GM21737 (cell line): Measurements from ENCODE around the gene ST8SIA4.

ENCODE experiments used
- ATAC-seq: cut with Tn5 transposase; IDR thresholded peaks from one replicate; pipeline ENCODE4 v1.9.1; 2021; ENCODE audit warnings: mild to moderate bottlenecking, moderate library complexity; ENCODE audit not compliant: unreplicated experiment

Gene ST8SIA4

GRCh38 chr5:100872408-100873190 lies 30.5 kb downstream of the ST8SIA4 start:
- peak; percentile 50 for ATAC-seq

GRCh38 chr5:100867039-100867562 lies 36.0 kb downstream of the ST8SIA4 start:
- no peak for ATAC-seq

GRCh38 chr5:100864931-100865330 lies 38.2 kb downstream of the ST8SIA4 start:
- ATAC-seq = no peak

GRCh38 chr5:100863739-100864138 lies 39.3 kb downstream of the ST8SIA4 start:
- ATAC-seq = no peak

GRCh38 chr5:100861148-100861547 lies 41.9 kb downstream of the ST8SIA4 start:
- ATAC-seq = no peak

- ATAC-seq = no peak
These were observed 42.7 kb downstream of the ST8SIA4 start for GRCh38 chr5:100860407-100860806.

GRCh38 chr5:100858987-100859545 lies 44.0 kb downstream of the ST8SIA4 start:
- no peak for ATAC-seq

GRCh38 chr5:100856462-100856861 lies 46.6 kb downstream of the ST8SIA4 start:
- ATAC-seq = no peak

- no peak for ATAC-seq
These were observed 47.1 kb downstream of the ST8SIA4 start for GRCh38 chr5:100855937-100856430.

GRCh38 chr5:100855295-100855694 lies 47.8 kb downstream of the ST8SIA4 start:
- ATAC-seq = no peak

GRCh38 chr5:100854591-100854990 lies 48.5 kb downstream of the ST8SIA4 start:
- ATAC-seq = no peak

- no peak for ATAC-seq
These were observed 49.5 kb downstream of the ST8SIA4 start for GRCh38 chr5:100853582-100853981.

GRCh38 chr5:100852988-100853449 lies 50.1 kb downstream of the ST8SIA4 start:
- peak; percentile 94 for ATAC-seq

GRCh38 chr5:100852051-100852450 lies 51.0 kb downstream of the ST8SIA4 start:
- no peak for ATAC-seq

GRCh38 chr5:100846772-100847171 lies 56.3 kb downstream of the ST8SIA4 start:
- no peak for ATAC-seq

GRCh38 chr5:100842080-100842479 lies 61.0 kb downstream of the ST8SIA4 start:
- ATAC-seq = no peak

GRCh38 chr5:100841358-100842076 lies 61.6 kb downstream of the ST8SIA4 start:
- peak; percentile 35 for ATAC-seq

- peak; percentile 37 for ATAC-seq
These were observed 62.3 kb downstream of the ST8SIA4 start for GRCh38 chr5:100840789-100841188.

- ATAC-seq = peak; percentile 76
These were observed 62.7 kb downstream of the ST8SIA4 start for GRCh38 chr5:100840370-100840769.

GRCh38 chr5:100838048-100838473 lies 65.0 kb downstream of the ST8SIA4 start:
- ATAC-seq = no peak

GRCh38 chr5:100834519-100834918 lies 68.6 kb downstream of the ST8SIA4 start:
- no peak for ATAC-seq
